HG02852 (cell line): ENCODE data around the gene PARD3.

Experiments used
- ATAC-seq: cut with Tn5 transposase; IDR thresholded peaks from one replicate; pipeline ENCODE4 v1.9.1; 2021; ENCODE audit warnings: mild to moderate bottlenecking, moderate library complexity; ENCODE audit not compliant: unreplicated experiment

The PARD3 gene

GRCh38 chr10:34825414-34825813 lies 10.3 kb upstream of the PARD3 start:
- ATAC-seq, result no peak

GRCh38 chr10:34824870-34825269 lies 9.8 kb upstream of the PARD3 start:
- ATAC-seq, result no peak

- ATAC-seq, result no peak
These were observed 6.8 kb upstream of the PARD3 start for GRCh38 chr10:34821587-34822585.

GRCh38 chr10:34817586-34817985 lies 2.5 kb upstream of the PARD3 start:
- no peak for ATAC-seq

GRCh38 chr10:34817054-34817453 lies 2.0 kb upstream of the PARD3 start:
- no peak for ATAC-seq

GRCh38 chr10:34816501-34817002 lies 1.5 kb upstream of the PARD3 start:
- ATAC-seq, result no peak

GRCh38 chr10:34816085-34816496 lies 995 bp upstream of the PARD3 start:
- ATAC-seq, result no peak

- no peak for ATAC-seq
These were observed 247 bp downstream of the PARD3 start for GRCh38 chr10:34814913-34815184.

- no peak for ATAC-seq
These were observed 728 bp downstream of the PARD3 start for GRCh38 chr10:34814223-34814912.

GRCh38 chr10:34813626-34814222 lies 1.4 kb downstream of the PARD3 start:
- ATAC-seq, result no peak

- ATAC-seq, result no peak
These were observed 2.3 kb downstream of the PARD3 start for GRCh38 chr10:34812771-34813170.

- ATAC-seq, result no peak
These were observed 3.1 kb downstream of the PARD3 start for GRCh38 chr10:34811968-34812514.

GRCh38 chr10:34811126-34811967 lies 3.7 kb downstream of the PARD3 start:
- no peak for ATAC-seq

- no peak for ATAC-seq
These were observed 5.3 kb downstream of the PARD3 start for GRCh38 chr10:34809796-34810195.

GRCh38 chr10:34808801-34809745 lies 6.0 kb downstream of the PARD3 start:
- no peak for ATAC-seq

- no peak for ATAC-seq
These were observed 6.8 kb downstream of the PARD3 start for GRCh38 chr10:34808336-34808735.

GRCh38 chr10:34804306-34804705 lies 10.8 kb downstream of the PARD3 start:
- ATAC-seq, result no peak

- no peak for ATAC-seq
These were observed 12.4 kb downstream of the PARD3 start for GRCh38 chr10:34802692-34803091.

- no peak for ATAC-seq
These were observed 13.9 kb downstream of the PARD3 start for GRCh38 chr10:34801097-34801733.
